ENCODE data around the gene TBC1D2.

TBC1D2 gene

GRCh38 chr9:98162613-98163012 lies 92.8 kb downstream of the TBC1D2 start:
- in situ Hi-C loops (cut with HindIII; ENCODE audit: low sequenced_read_pairs) = no loop called here
- H3K4me3 ChIP-seq (ENCODE audit: low read depth, low read length) = no peak overlapping the region
- no peak for TF ChIP-seq CTCF (IDR thresholded peaks at IDR 0.05; ENCODE audit: low read depth, low read length)
- DNase-seq (ENCODE audit: low read depth, low spot score) = no peak

- in situ Hi-C loops (cut with HindIII; ENCODE audit: low sequenced_read_pairs) = no loop called here
- no peak overlapping the region for H3K4me3 ChIP-seq (ENCODE audit: low read depth, low read length)
- DNase-seq (ENCODE audit: low read depth, low spot score) = no peak
- TF ChIP-seq CTCF (IDR thresholded peaks at IDR 0.05; ENCODE audit: low read depth, low read length) = no peak
Observed at GRCh38 chr9:98161851-98162250, 93.6 kb downstream of the TBC1D2 start.

GRCh38 chr9:98159790-98160189 lies 95.7 kb downstream of the TBC1D2 start:
- no peak for DNase-seq (ENCODE audit: low read depth, low spot score)
- no peak overlapping the region for H3K4me3 ChIP-seq (ENCODE audit: low read depth, low read length)
- no peak for TF ChIP-seq CTCF (IDR thresholded peaks at IDR 0.05; ENCODE audit: low read depth, low read length)
- in situ Hi-C loops (cut with HindIII; ENCODE audit: low sequenced_read_pairs) = no loop called here

- no peak for DNase-seq (ENCODE audit: low read depth, low spot score)
- no peak overlapping the region for H3K4me3 ChIP-seq (ENCODE audit: low read depth, low read length)
- in situ Hi-C loops (cut with HindIII; ENCODE audit: low sequenced_read_pairs) = no loop called here
- TF ChIP-seq CTCF (IDR thresholded peaks at IDR 0.05; ENCODE audit: low read depth, low read length) = no peak
Observed at GRCh38 chr9:98159301-98159700, 96.1 kb downstream of the TBC1D2 start.

GRCh38 chr9:98158071-98158831 lies 97.2 kb downstream of the TBC1D2 start:
- no peak for DNase-seq (ENCODE audit: low read depth, low spot score)
- in situ Hi-C loops (cut with HindIII; ENCODE audit: low sequenced_read_pairs) = no loop called here
- no peak overlapping the region for H3K4me3 ChIP-seq (ENCODE audit: low read depth, low read length)
- TF ChIP-seq CTCF (IDR thresholded peaks at IDR 0.05; ENCODE audit: low read depth, low read length) = no peak

GRCh38 chr9:98157372-98157771 lies 98.1 kb downstream of the TBC1D2 start:
- no peak for TF ChIP-seq CTCF (IDR thresholded peaks at IDR 0.05; ENCODE audit: low read depth, low read length)
- DNase-seq (ENCODE audit: low read depth, low spot score) = no peak
- no peak overlapping the region for H3K4me3 ChIP-seq (ENCODE audit: low read depth, low read length)
- in situ Hi-C loops (cut with HindIII; ENCODE audit: low sequenced_read_pairs) = no loop called here
